GM21447 (cell line): ENCODE measurements around the gene DENND1A.

ENCODE experiments used
- ATAC-seq: cut with Tn5 transposase; IDR thresholded peaks from one replicate; pipeline ENCODE4 v1.9.1; 2021; ENCODE audit not compliant: unreplicated experiment

Gene DENND1A

GRCh38 chr9:123514766-123515165, 415.2 kb downstream of the DENND1A start:
- ATAC-seq = no peak

GRCh38 chr9:123513554-123513953, 416.4 kb downstream of the DENND1A start:
- no peak for ATAC-seq

DNA sequence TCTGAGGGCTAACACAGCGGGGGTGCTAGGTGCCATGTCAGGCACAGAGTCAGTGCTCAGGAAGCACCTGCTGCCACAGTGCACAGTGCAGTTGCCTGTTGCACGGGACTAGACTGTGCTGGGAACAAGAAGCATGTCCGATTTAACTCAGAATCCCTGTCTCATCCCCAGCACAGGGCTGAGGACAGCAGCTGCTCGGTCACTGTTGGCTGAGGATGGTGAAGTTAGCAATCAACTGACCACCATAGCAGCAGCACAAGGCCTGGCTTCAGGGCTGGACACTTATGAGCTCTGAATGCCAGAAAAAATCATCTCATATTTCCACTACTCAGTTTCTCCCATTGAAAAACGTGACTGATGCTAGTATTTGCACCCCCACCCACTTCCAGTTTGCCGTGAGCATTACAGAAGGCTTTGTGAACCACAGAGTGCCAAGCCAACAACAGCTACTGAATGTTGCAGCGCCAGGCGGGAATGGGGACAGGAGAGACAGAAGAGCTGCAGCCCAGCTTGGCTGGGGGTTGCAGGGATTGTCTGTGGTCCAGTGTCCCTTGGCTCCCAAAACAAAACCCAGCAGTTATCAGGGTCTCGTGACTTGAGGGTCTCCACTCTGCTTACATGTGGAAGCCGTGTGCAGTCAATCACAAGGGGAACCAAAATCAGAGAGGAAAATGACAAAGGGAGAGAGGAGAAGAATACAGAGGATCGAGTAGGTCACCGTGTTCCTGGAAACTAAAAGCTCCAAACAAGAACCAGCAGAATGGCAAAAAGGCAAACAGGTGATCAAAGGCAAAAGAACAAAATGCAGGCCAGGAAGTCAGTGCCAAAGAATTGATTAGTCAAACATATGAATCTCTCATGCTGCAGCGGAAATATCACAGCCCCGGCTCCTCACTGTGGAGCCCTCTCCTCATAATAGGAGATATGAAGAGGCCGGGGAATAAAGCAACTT, 418.3 kb downstream of the DENND1A start:
- ATAC-seq = no peak

DNA sequence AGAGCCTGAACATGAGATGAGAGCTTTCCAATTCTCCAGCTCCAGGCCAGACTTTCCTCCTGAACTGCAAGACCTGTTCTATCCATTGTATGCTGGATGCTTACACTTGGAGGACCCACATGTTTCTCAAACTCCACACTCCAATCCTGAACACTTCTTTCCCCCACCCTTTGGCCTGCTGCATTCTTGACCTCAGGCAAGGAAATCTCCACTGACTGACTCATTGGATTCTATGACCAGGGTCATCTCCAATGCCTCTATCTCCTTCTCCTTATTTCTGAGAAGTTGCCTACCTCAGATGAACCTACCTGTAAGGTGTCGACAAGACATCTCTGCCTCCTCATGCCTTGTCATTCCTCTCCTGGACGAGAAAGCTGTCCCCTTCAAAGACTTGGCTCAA, 420.3 kb downstream of the DENND1A start:
- no peak for ATAC-seq

DNA sequence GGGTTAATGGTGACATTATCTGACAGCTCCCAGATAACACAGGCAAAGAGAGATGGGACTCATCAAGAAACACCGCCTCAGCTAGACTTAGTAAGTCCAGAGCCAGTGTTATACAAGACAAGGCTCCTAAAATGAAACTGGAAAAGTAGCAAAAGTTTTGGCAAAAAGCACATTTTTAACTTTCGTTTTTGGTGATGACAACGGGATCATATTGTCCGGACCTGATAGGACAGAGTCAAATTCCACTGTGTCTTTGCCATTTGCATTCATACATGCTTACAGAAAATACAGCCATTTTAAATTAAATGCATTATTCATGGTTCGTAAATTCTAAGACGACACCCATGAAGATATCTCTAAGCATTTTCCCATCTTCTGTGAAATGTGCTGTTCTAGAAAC, 421.9 kb downstream of the DENND1A start:
- ATAC-seq = no peak

- no peak for ATAC-seq
These were observed 424.4 kb downstream of the DENND1A start for GRCh38 chr9:123505496-123505895.

GRCh38 chr9:123500336-123500735, 429.6 kb downstream of the DENND1A start:
- no peak for ATAC-seq

DNA sequence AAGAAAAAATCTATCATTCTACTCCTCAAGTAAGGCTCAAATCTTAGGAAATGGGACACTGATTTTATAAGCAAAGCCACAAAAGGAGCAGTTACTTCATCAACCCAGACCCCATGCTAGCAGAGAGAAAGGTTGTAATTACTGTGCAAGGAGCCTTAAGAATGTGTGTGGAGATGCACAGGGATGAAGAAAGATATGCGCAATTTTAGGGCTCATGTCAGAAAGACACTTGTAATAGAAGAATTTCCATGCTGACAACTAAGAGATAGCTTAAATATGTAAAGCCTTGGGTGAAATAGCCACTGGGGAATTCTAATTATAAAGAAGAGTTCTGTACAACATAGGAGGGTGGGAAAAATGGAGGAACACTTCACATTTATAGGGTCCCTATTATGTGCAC, 432.1 kb downstream of the DENND1A start:
- no peak for ATAC-seq

DNA sequence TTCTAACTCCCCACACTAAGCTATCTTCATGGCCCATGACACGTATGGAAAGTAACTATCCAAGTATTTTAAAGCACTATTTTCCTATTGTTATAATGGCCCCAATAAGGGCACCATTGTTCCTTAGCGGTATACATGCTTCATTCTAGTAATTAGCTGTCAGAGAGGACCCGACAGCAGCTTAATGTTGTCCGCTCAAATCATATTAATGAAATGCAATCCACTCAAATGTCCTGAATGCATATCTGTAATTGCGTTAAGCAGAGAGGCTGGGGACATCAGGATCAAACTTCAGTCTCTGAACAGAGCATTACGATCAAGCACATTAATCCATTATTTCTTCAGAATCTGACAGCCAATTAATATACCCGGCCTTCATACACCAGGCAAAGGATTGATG, 434.2 kb downstream of the DENND1A start:
- ATAC-seq = no peak

GRCh38 chr9:123493627-123494026, 436.3 kb downstream of the DENND1A start:
- ATAC-seq = no peak

- ATAC-seq = no peak
These were observed 439.2 kb downstream of the DENND1A start for GRCh38 chr9:123490688-123491087.

GRCh38 chr9:123488722-123489321, 441.1 kb downstream of the DENND1A start:
- no peak for ATAC-seq

DNA sequence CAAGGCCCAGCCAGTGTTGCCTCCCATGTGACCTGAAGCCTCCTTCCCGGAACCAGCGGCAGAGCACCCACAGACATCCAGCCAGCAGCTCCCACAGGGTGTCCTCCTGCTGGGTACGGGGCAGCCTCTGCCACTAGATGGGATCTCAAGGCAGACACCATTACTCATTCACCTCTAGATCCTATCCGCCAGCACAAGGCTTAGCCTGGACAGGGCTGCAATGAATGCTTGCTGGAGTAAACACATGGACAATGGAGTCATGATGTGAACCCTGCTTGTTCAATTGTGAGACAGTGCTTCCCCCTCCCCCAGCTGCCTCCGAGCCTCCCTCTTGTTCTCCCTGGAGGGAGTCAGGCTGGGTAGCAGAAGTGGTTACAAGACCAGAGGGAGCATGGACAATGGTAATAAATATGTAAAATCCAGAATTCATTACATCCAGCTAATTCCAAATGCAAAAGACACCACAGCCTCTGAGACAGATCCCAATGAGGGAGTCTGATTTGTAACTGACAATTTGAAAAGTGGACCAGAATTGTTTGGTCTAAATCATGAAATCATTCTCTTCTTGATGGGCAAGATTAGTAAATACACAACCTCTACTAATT, 441.9 kb downstream of the DENND1A start:
- ATAC-seq = no peak

- ATAC-seq = no peak
These were observed 443.5 kb downstream of the DENND1A start for GRCh38 chr9:123486431-123486830.

- no peak for ATAC-seq
These were observed 444.7 kb downstream of the DENND1A start for GRCh38 chr9:123485216-123485615.

GRCh38 chr9:123484130-123484529, 445.8 kb downstream of the DENND1A start:
- no peak for ATAC-seq

GRCh38 chr9:123483191-123483803, 446.6 kb downstream of the DENND1A start:
- no peak for ATAC-seq

DNA sequence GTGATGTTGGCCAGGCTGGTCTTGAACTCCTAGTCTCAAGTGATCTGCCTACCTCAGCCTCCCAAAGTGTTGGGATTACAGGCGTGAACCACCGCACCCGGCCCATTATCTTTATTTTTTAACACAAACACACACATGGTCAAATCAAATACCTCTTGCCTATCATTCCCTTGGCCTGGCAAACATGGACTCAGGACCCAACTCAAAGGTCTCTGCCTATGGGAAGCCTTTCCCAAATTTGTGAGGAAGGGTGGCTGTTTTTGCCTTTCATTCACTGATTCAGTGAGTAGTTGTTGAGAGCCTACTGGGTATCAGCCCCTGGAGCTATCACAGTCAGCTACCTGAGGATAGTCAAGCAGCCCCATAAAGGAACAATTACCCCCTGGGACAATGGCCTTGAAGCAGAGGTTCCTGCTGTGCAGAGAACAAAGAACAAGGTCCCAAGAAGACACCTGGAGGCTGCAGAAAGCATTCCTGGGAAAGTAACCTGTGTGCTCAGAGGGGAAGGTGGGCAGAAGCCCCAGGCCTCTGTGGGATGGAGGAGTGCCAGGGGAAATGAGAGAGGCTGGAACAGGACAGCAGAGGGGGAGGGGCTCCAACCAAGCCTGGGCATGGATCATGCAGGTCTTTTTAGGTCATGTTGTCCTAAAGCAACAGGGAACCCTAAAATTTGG, 447.5 kb downstream of the DENND1A start:
- no peak for ATAC-seq

GRCh38 chr9:123481209-123481865, 448.6 kb downstream of the DENND1A start:
- no peak for ATAC-seq

- ATAC-seq = no peak
These were observed 449.1 kb downstream of the DENND1A start for GRCh38 chr9:123480791-123481190.
